ENCODE results near the gene DDAH1.
A peak's percentile ranks its signal among the peaks of the same experiment; 100 is the strongest.

The DDAH1 gene

DNA sequence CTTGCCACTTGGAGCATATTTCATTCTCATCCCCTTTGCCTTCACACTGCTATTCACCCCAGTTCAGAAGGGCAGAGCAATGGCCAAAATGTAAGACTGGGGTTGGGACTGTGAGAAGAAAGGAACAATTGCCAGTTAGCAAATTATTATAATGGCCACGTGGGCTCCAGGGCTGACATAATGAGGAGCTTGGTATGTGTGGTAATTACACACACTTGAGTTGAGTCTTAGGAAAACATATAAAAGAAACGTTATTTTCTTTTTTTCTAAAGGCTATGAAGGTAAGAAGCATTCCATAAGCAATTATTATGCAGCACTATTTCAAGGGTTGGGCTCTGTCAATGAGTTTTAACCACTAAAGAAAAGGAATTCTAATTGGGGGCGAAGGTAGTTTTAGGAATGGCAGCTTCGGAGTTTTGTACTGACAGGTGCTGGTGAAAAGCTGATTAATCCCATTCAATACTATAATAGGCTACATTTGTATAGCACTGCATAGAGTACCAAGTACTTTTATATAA is 156.1 kb downstream of the DDAH1 start:
- DNase-seq, result no peak

DNA sequence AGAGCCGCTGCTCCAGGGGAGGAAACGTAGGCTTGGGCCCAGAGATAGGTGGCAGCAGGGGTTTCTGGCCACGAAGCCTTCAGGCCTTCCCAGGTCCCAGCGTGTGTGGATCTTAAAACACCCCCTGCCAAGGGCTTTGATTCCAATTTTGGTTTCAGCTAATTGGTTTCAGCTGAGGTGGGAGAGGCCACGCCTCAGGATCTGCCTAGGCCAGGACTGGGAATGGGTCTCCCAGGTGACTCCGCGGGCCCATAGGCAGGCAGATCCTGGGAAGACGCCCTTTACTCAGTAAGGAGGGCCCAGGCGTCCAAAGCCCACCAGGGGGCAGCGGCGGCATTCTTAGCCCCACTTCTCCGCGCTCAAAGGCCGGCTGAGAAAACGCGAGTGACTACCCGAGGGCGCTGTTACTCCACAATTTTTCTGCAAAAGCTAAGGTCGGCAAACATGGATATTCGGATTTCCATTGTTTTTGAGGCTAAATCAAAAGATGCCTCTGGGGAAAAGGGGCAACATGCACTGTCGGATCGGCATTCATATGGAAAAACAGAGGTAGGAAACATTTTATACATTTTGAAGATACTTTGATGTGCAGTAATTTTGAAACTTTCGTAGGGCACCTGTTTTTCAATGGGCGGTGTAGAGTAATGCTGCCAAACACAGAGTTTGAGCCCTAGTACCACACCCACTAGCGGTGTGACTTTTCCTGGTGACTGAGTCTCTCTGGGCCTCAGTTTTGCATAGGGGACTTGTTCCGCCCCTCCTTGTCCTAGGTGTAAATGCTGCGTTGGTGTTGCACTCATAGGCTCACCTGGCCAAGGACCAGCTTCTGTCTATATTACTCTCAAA is 156.7 kb downstream of the DDAH1 start:
- DNase-seq, result peak in 54 of 56 donors; percentile 8 to 85 (median 57)

DNA sequence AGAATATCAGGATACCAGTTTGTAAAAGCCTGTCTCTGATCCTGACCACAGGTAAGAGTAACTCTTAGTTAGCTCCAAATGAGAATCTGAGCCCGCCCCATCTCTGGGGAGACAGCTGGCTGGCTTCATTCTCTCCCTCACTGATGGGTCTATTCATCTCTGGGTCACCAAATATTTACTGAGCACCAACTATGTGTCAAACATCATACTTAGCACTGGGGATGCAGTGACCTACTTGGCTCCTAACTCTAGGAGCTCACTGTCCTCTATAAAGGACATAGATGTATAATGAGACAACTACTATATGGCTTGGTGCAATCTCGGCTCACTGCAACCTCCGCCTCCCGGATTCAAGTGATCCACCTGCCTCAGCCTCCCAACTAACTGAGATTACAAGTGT is 158.7 kb downstream of the DDAH1 start:
- DNase-seq, result no peak

DNA sequence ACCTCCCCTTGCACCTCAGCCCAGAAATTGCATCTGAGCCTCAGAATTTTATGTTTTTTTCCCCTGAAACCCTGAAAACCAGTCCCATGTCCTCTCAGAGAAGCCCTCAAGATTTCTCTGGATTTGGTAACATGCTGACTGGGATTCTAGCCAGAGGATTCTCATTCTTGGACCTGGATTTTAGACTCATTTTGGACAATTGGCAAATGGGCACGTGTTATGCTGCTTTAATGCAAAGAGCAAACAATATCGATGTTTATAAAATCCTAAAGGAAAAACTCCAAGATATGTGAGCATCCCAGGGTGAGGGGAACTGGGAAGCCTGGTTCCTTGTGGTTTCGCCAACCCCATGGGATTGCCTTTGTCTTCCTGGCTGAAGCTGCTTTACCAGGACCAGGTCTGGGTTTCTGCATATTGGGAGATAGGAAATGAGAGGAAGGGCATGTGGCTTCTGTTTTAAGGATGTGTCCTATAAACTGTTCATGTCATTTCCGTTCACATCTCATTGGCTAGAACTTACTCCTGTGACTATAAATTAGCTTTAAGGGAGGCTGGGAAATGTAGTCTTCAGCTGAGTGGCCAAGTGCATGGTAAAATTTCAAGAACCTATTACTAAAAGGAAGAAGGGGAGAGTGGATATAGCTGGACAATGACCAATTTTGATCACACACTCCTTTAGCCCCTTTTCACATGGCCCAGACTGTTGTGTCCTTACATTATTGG is 161.4 kb downstream of the DDAH1 start:
- no peak for DNase-seq

DNA sequence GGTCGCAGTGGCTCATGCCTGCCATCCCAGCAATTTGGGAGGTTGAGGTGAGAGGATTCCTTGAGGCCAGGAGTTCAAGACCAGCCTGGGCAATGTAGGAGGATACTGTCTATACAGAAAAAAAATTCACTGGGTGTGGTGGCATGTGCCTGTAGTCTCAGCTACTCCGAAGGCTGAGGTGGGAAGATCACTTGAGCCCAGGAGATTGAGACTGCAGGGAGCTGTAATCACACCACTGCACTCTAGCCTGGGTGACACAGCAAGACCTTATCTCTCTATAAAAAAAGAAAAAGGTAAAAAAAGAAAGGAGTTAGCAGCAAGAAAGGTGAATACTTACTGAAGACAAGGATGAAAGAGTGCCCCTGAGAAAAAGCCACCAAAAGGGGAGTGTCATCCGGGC is 164.8 kb downstream of the DDAH1 start:
- no peak for DNase-seq

DNA sequence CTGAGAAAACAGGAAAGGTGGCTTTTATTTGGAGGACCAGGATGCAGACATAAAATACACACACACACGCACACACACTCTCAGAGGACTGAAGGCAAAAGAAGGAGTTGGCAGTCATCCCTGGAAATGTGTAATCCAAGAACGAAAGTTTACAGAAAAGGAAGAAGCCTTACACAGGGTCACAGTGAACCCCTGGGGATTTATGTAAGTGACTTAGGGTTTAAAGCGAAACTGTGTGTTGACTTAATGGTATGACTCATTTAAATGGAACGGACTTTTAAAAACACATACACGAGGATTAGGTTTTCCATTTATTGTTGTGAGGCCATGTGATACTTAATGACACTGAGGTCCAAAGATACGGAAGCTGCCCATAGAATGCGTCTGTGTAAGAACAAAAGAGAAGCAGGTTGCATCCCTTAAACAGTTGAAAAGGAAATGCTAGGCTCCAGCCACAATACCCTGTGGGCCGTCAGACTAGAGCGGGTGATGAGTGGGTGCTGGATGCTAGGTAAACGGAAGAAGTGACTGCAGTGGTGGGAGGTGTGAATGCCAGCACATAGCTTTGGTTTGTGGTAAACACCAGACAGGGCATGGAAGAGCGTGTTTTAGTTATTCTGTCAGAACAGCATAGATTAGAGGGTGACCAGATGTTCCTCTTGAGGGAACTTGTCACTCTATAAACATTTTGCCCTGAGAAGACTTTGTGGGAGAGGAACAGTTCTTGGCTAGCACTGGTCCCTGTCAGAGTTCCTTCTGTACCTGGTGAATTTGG is 166.9 kb downstream of the DDAH1 start:
- DNase-seq, result peak in 12 of 56 donors; percentile 4 to 49 (median 10)

DNA sequence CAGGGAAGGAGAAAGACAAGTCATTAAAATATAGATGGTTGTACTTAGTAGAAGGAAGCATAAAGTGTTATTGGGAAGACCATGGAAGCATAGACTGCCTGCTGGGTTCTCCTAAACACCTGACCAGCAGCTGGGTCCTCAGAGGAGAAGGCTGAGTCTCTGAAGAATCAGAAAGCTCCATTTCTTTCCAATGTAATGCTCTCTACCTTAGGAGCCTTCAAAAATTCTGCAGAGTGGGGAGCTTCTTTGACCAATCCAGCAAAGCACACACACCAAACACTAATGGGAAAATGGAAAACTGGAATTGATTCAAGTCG is 167.5 kb downstream of the DDAH1 start:
- no peak for DNase-seq

DNA sequence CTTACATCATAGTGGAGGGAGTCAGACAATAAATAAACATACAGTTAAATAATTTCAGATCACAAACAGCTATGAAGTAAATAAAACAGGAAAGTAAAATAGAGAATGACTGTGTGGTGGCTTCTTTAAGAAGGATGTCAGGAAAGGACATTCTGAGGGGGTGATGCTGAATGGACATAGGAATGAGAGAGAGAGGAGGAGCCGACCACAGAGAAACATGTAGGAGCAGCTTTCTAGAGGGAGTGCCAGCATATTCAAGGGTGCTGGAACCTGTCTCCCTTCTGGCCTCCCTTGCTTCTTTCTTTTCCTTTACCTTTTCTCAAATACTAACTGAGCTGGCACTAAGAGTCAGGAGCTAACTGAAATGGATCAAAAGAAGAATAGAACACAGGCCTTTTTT is 168.0 kb downstream of the DDAH1 start:
- no peak for DNase-seq

DNA sequence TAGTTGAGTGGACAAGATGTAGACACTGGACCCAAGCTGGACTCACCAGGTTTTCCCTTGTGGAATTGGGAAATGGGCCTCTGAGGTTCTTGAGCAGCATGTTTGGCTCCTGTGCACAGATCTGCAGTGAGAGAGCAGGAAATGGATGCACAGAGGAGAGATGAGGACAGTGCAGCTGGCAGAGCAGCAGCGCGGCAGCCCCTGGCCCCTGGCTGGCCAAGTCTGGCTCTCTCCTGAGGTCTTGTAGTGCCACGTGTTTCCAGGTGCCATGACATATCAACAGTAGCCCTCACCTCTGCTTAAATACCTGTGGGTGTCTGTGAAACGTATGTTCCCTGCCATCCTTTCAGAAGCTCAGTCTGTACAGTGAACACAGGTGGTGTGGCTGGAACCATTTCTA is 169.3 kb downstream of the DDAH1 start:
- DNase-seq, result no peak

DNA sequence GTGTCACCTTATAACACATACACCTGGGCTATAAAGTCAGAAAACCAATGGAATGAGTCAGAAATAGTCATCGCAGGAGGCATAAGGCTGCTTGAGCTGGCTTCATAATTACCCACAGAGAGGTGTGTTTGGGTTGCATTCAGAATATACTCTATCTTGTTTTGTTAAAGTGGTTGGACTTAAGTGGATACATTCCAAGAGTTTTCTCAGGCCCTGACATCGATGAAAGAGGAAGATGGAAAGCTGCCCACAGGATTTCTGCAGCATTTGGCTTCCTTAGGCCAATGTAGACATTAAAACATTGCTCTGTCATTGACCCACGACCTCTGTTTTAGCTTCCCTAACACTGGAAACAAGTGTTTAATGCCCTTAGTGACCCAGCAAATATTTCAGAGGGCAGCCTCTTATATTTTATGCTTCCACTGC is 169.9 kb downstream of the DDAH1 start:
- no peak for DNase-seq

DNA sequence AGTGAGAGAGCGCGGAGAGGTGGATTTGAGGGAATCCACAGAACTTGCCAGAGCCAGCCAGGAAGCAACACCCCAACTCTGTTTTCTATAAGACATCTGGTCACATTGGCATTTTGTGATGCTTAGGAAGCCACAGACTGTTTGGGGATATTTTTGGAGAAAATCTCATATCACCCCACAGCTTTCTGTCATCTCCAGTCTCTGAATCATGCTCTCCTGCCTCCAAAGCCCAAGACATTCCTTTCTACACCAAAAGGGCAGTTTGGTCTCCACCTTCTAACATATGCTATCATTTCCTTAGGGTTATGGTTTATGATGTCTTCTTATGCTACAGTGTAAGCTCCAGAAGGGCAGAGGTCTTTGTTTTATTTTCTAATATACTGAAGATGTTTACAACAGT is 174.1 kb downstream of the DDAH1 start:
- DNase-seq, result no peak

DNA sequence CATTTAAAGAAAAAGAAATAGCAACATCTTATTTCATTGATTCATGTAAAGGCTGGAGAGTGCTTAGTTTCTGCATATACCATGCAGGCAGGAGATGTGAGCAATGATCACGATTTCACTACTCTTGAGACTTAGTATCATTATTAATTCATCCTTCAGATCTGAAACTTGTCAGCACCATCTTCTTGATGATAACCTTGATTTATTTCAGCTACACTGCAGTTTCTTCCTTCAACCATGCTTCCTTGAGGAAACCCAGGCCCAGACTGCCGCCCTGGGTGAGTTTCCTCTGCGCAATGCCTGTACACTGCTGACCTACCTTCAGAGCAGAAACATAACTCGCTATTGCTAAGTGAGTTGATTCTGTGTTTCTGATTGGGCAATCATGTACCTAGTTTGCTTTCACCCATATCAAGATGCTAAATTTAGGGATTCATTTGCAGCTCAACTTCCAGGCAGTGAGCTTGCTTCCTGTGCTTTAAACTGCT is 175.1 kb downstream of the DDAH1 start:
- DNase-seq, result no peak

DNA sequence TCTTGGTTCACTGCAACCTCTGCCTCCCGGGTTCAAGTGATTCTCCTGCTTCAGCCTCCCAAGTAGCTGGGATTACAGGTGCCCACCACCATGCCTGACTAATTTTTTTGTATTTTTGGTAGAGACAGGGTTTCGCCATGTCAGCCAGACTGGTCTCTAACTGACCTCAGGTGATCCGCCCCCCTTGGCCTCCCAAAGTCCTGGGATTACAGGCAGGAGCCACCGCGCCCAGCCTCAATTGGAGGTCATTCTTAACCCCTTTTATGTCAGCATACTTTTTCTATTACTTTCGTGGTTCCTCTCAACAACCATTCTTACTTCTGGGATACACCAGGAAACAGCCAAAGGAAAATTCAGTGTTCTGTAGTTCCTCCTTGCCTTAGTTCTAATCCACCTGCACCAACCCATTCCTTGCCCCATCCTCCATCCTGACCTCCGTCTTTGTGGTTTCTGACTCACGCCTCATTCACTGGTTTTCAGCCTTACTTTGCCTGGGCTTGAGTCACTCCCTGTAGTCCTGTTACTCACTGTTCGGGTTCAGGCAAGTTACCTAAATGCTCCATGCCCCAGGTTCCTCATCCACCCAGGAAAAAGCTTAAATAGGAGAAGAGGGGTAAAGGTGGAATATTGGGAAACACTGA is 175.6 kb downstream of the DDAH1 start:
- DNase-seq, result no peak

DNA sequence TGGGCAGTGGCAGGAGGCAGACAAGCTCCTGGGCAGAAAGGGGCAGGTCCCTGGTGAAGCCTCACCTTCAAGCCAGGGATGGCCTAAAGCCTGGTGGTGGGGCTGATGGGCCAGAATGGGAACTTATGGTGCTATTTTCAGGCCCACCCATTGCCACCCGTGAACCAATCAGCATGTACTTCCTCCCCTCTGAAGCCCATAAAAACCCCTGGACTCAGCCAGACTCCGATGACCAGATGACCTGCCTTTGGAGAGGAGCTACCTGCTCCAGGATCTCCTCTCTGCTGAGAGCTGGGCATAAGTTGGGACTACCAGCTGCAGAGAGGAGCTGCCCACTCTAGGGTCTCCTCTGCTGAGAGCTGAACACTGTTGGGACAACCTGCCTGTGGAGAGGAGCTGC is 180.8 kb downstream of the DDAH1 start:
- no peak for DNase-seq

DNA sequence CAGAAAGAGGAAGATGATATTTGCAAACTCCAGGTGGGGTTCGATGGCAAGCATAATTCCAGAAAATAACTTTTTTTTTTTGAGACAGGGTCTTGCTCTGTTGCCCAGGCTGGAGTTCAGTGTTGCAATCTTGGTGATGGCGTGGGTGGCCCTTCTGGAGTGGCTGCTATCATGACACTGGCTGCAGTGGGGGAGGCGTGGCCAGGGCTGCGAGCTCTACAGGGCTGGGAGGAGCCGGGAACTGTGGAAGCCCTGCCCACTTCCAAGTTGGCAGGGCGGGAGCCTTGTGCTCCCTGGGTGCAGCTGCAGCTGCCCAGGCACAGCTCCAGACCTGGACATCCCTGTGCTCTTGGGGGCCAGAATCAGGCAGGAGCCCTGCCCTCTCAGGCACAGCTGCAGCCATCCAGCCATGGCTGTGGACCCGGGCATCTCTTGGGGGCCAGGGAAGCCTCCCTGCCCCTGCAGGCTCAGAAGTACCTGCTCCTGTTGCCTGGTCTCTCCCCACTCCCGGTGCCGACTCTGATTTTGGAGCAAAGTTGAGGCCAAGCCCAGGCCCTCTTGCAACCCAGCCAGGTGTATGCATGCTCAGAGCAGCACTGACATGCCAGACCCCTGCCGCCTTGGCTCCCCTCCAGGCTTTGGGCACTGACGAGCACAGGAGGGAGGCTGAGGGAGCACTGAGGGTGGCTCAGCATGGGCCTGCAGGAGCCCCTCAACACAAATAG is 181.3 kb downstream of the DDAH1 start:
- peak in 7 of 56 donors; percentile 3 to 32 (median 9) for DNase-seq

DNA sequence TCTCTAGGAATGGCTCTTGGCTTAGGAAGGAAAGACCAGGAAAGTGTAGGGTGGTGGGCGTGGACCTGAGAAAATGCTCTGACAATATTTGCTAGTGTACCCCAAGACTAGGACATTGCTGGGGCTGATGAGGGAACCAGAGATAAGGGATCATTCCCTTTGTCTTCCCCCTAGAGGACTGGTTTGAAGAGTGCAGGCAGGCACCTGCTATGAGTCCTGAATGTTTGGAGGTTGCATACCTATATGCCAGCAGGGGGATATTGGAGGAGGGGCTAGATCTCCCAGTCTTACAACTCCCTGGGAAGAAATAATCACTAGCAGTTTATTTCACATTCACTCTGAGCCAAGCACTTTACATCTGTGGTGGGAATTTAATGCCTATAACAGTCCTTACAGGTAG is 182.5 kb downstream of the DDAH1 start:
- no peak for DNase-seq

DNA sequence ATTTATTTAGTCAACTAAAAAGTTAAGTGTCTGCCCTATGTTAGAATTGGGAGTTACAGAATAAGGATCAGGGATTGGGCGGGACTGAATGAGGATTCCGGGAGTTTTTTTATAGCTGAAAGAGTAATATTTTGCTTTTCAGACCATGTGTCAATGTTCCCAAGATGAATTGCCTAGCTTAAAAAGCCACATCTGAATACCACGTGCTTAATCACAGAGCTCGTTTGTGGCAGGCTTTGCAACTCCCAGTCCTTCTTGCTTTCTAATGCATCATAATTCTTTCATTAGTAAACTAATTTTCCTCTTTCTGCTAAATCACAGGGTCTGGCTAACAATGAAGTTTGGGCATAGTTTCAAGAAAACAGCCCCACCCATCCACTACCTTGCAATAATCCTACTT is 184.3 kb downstream of the DDAH1 start:
- no peak for DNase-seq

DNA sequence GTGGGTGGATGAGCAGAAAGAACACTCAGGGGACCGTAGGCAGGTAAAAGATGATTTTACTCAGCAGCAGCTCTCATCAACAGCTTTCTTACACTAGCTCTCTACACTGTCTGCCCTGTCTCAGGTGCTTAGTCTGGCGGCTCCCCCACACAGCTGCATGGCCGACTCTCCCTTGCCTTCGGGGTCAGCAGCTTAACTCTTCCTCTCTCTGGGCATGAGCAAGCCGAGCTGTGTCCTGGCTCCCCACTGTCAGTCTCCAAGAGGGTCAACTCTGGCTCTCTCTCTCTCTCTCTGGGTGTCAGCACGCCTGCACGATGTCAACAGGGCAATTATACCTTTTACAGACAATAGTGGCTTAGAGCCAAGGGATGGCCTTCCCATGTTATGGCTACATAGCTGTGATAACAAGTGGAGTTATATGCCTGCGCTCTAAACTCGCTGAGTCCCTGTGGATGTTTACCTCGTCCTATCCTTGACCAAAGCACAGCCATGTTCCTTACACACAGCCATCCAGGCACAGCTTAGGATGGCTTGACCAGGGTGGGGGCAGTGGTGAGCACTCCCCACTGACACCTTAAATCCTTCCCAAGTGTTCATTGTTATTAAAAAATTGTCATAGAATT is 185.4 kb downstream of the DDAH1 start:
- DNase-seq, result no peak

DNA sequence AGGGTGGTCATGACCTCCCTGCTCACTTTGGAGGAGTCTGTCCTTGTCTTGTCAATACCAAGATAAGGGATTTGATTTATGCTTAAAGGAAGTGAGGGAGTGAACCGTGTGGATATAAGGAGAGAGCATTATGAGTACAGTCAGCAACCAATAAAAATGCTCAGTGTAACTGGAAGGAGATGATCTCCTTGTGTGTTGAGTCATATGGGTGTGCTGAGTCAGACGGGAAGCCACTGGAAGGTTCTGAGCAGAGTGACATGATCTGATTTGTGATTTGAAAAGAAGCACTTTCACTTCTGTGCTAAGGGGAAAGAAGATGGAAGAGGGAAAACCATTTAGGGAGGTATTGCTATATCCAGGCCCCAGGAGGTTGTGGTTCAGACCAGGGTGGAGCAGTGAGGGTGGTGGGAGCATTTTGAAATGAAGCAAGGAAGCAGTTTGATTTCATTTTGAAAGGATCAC is 186.1 kb downstream of the DDAH1 start:
- peak in 8 of 56 donors; percentile 2 to 38 (median 10) for DNase-seq

DNA sequence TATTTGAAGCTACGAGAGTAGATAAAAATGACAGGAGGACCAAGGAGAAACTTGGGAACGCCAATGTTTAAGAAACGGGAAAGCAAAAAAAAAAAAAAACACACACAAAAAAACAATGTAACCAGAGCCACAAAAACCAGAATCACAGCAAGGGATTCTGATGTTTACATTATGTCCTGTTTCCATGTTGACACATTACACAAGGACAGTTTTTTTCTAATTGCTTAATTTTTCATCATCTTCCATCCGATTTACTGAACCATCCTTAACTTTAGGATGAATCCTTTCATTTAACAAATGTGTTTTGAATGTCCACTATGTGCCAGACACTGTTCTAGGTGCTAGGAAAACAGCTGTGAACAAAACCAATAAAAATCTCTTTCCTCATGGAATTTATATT is 187.2 kb downstream of the DDAH1 start:
- no peak for DNase-seq
